Measurements from ENCODE around the gene TRAT1.

Gene TRAT1

GRCh38 chr3:108845709-108846293 is 23.2 kb downstream of the TRAT1 start:
- no peak overlapping the region for H3K4me3 ChIP-seq (ENCODE audit: low read length)
- no peak for DNase-seq (ENCODE audit: low read depth, low spot score)

DNA sequence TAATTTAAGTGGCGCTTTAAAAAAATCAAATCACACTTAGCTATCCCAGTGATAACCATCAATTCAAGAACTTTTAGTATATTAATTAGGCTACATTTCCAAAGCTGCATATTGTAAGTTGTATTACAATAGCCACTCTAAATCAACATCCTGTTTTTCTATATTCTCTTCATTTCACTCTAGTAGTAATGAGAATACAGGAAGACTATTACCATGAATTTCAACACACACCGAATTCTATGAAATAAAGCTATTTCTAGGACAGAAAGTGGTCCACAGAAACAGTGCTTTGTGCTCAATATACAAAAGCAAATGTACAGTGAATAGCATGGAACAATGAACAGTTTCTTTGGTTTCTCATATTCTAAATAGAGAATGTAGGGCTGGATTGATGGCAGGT is 24.6 kb downstream of the TRAT1 start:
- no peak for DNase-seq (ENCODE audit: low read depth, low spot score)
- no peak overlapping the region for H3K4me3 ChIP-seq (ENCODE audit: low read length)

DNA sequence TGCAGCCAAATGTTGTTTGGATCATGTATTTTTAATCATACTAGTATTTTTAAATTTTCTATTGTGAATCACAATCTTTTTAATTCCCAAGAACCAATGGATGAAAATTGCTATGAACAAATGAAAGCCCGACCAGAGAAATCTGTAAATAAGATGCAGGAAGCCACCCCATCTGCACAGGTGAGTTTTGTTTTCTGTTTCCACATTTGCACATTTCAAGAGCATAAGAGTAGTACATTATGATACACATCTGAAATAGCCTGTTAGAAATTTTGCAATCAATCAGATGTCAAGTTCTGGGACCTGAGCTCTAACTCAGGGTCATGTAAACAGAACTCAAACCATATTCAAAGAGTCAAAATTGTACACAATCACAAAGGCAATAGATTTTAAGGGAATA is 26.5 kb downstream of the TRAT1 start:
- H3K4me3 ChIP-seq (ENCODE audit: low read length) = no peak overlapping the region
- no peak for DNase-seq (ENCODE audit: low read depth, low spot score)

DNA sequence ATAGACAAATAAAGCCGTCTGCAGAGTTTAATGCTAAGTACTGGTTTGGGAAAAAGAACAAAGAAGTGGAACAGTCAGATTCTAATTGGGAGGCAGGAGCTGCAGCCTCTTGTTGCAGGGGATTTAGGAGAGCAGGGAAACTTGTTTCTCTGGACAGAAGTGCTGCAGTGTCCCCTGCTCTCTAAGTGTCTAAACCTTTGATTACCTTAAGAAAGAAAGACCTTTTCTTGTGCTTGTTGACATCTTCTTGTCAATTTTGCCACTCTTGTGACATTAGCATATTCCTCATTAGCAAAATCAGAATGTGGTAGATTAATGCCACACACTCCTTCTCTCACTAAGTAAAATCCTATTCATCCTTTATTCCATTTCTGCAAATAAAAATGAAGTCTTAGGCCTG is 38.8 kb downstream of the TRAT1 start:
- no peak overlapping the region for H3K4me3 ChIP-seq (ENCODE audit: low read length)
- no peak for DNase-seq (ENCODE audit: low read depth, low spot score)

GRCh38 chr3:108862865-108863798 is 40.5 kb downstream of the TRAT1 start:
- DNase-seq (ENCODE audit: low read depth, low spot score) = no peak
- H3K4me3 ChIP-seq (ENCODE audit: low read length) = no peak overlapping the region

- H3K4me3 ChIP-seq (ENCODE audit: low read length) = no peak overlapping the region
- DNase-seq (ENCODE audit: low read depth, low spot score) = no peak
These were observed 41.2 kb downstream of the TRAT1 start for GRCh38 chr3:108863799-108864135.

DNA sequence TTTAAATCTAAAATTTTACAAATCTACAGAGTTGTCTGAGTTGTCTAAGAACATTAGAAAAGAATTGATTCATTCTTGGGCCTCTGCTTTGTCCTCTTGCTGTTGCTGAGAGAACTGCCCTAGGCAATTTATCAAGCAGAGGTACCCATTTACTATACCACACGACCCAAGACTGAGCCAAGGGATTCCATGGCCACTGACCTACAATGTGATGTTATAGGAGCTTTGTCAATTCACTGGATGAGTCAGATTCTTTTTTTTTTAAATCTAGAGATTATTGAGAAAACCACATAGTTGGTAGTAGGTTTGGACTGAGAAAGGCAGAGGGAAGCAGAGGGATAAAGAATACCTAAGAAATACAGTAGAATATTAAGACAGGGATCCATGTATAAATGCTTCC is 55.3 kb downstream of the TRAT1 start:
- DNase-seq (ENCODE audit: low read depth, low spot score) = no peak
- H3K4me3 ChIP-seq (ENCODE audit: low read length) = no peak overlapping the region

DNA sequence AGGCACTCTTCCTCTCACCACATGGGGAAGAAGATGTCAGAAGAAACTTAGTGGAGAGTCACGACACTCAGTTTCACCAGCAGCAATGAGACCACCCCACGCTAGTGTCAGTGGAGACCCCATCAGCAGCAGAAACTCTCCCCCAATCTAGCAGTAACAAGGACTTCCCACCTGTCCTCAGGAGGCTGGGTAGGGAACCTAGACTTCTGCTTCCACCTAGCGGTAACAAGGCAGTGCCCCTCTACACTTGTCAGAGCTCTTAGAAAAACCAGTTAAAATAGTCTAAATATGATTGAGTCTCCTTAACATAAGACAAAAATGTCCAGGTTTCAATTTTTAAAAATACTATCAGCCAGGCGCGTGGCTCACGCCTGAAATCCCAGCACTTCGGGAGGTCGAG is 57.3 kb downstream of the TRAT1 start:
- no peak overlapping the region for H3K4me3 ChIP-seq (ENCODE audit: low read length)
- peak; percentile 62 for DNase-seq (ENCODE audit: low read depth, low spot score)

- DNase-seq (ENCODE audit: low read depth, low spot score) = no peak
- H3K4me3 ChIP-seq (ENCODE audit: low read length) = no peak overlapping the region
These were observed 60.2 kb downstream of the TRAT1 start for GRCh38 chr3:108882762-108883161.

GRCh38 chr3:108883373-108883772 is 60.8 kb downstream of the TRAT1 start:
- H3K4me3 ChIP-seq (ENCODE audit: low read length) = no peak overlapping the region
- DNase-seq (ENCODE audit: low read depth, low spot score) = peak; percentile 22

DNA sequence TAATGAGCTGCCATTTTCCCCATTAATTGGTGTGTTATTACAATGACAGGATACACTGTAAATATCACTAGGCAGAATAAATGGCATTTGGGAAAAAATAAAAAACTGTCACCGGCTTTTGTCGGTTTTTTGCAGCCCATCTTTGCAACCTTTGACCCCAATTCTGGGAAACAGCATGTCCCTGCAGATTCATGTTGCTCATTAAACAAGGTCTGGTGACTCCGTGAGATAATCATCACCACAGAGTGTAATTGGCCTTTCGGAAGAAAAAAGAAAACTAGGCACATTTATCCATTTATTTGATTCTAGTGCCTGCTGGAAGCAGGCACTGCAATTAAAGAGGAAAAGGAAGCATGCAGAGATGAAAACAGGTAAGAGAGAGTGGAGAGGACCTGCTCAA is 64.5 kb downstream of the TRAT1 start:
- no peak overlapping the region for H3K4me3 ChIP-seq (ENCODE audit: low read length)
- DNase-seq (ENCODE audit: low read depth, low spot score) = no peak

DNA sequence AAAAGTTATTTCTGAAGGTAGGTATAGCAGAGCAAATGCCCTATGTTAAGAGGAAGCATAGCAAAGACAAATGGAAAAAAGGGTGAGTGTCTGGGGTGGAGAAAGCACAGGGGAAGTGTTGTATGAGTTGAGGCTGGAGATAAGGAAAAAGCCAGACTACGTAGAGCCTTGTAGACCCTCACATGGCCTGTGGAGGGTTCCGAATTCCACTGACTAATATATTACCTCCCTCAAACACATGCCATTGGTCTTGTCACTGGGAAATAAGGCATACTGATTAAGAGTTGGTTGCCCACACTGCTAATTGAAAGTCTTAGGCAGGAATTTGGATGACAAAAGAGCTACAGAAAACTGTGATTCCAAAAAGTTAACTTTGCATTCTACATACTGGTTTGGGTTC is 65.2 kb downstream of the TRAT1 start:
- H3K4me3 ChIP-seq (ENCODE audit: low read length) = no peak overlapping the region
- no peak for DNase-seq (ENCODE audit: low read depth, low spot score)

DNA sequence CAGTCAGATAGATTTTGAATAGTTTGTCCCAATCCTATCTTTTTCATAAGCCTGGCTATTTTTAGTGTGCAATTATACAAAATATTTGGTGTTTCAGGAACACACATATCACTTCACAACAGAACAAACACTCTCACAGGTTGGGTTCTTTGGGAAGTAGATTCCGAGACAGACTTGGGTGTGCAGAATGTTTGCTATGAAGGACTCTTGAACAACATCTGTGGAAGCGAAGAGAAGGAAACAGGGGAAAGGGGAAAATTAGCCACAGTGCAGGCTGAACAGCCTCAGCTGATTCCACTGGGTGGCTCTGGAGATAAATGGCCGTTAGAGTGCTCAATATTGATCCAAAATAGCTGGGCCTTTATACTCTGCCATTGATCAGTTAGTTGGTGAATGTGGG is 69.2 kb downstream of the TRAT1 start:
- H3K4me3 ChIP-seq (ENCODE audit: low read length) = no peak overlapping the region
- no peak for DNase-seq (ENCODE audit: low read depth, low spot score)

DNA sequence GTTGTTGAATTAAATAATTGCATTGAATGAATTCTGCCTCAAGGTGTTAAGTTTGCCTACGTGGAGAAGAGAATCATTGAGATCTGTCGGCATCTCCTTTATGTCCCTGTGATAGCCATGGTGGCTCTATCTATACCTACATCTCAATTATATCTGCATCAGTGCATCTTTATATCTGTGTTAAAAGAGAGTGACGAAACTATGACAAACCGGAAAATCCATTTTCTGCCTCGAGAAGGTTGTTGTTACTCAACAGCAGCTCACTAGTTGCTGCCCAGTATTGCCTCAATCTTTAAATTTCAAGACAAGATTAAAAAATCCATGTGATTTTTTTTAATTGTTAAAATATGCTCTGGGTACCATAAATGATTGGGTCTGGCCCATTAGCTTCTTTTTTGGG is 72.4 kb downstream of the TRAT1 start:
- no peak for DNase-seq (ENCODE audit: low read depth, low spot score)
- H3K4me3 ChIP-seq (ENCODE audit: low read length) = no peak overlapping the region

DNA sequence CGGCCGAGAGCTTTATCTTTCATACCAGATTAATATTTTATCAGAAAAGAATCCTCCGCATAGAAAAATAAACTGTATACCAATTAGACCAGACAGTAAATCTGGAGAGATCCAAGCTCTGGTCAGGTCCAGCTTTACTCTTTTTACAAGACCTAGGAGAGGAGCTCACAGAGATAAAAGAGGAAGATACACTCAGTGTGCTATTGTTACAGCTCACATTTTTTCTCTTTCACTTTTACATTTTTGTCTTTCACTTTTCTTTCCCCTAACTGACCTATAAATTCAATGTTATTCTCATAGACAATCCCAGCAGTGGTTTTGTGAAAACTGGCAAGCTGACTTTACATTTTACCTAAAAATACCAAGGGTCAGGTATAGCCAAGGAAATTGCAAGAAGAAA is 75.3 kb downstream of the TRAT1 start:
- no peak overlapping the region for H3K4me3 ChIP-seq (ENCODE audit: low read length)
- DNase-seq (ENCODE audit: low read depth, low spot score) = no peak

DNA sequence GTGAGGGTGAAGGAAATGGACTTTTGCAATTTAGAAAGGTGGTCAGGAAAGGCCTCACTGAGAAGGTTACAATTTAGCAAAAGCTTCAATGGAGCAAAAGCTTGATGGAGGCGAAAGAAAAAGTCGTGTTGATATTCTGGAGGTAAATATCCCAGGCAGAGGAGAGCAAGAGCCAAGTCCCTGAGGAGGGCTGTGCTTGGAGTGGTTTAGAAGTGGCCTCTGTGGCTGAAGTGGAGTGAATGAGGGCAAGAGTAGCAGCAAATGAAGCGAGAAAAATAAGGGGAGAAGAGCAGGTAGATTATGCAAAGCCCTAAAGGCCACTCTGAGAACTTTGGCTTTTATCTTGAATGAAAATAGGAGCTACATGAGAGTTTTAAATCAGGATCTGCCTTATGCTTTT is 76.9 kb downstream of the TRAT1 start:
- no peak for DNase-seq (ENCODE audit: low read depth, low spot score)
- no peak overlapping the region for H3K4me3 ChIP-seq (ENCODE audit: low read length)

Measured in Jurkat, Clone E6-1 (cell line).